Activated T-helper 1 cell treated with anti-CD3 and anti-CD28 coated beads, Interleukin-12 subunit alpha, Interleukin-12 subunit beta, Interleukin-2, Interleukin-4 antibody, amounts not matched to agents 30 ng/mL and 10 ng/mL and 1 ng/mL, durations not matched to agents 14 hours and 24 hours and 36 hours (primary cell): ENCODE measurements around the gene NDUFAF5. TPM values are rescaled to one million over a fixed set of nuclear protein-coding genes. Genes with fewer than 3 reads are reported as not detected.
A peak's percentile ranks its signal among the peaks of the same experiment; 100 is the strongest.
"Not testable (repeated sequence)": the region's sequence is repeated elsewhere in the genome, so short reads cannot be mapped to it uniquely, and the experiment has no call there.

Experiments
- DNase-seq: peaks from one replicate; pipeline ENCODE4 v3.0.0; 2021; ENCODE audit warnings: low spot score
- H3K27ac Mint-ChIP-seq: one replicate; pipeline ENCODE4 v1.8.0; 2021; ENCODE audit warnings: mild to moderate bottlenecking, mixed read lengths
- H3K27me3 Mint-ChIP-seq: one replicate; pipeline ENCODE4 v1.8.0; 2022; ENCODE audit warnings: mild to moderate bottlenecking, moderate library complexity, mixed read lengths; ENCODE audit not compliant: insufficient read depth
- H3K36me3 Mint-ChIP-seq: one replicate; pipeline ENCODE4 v1.8.0; 2021; ENCODE audit warnings: low read depth, mixed read lengths
- H3K4me1 Mint-ChIP-seq: one replicate; pipeline ENCODE4 v1.8.0; 2021; ENCODE audit warnings: low read depth, mixed read lengths
- H3K4me3 Mint-ChIP-seq: one replicate; pipeline ENCODE4 v1.8.0; 2021; ENCODE audit warnings: mild to moderate bottlenecking, moderate library complexity, mixed read lengths
- H3K9me3 Mint-ChIP-seq: one replicate; pipeline ENCODE4 v1.8.0; 2021; ENCODE audit warnings: mixed read lengths
- intact Hi-C: fragments of 100-400 bp; cut with micrococcal nuclease; formaldehyde crosslinking; loops from one replicate; pipeline ENCODE4 v1.15.1; 2024
- total RNA-seq: library from RNA; stranded (reverse); gene quantifications from 2 replicates; pipeline ENCODE4 v1.2.3, GENCODE V29; 2022

The NDUFAF5 gene
- total RNA-seq, 1 donor from 2014 or later: 34.9 TPM

GRCh38 chr20:13758884-13759283 lies 25.9 kb upstream of the NDUFAF5 start:
- Mint-ChIP-seq H3K4me1 (no peaks in the 10 kb centered on the region), H3K9me3 (no peaks in the 10 kb centered on the region), H3K4me3 (no peak overlapping the region), H3K27ac (no peak overlapping the region), H3K27me3 (no peaks in the 10 kb centered on the region), H3K36me3 (peaks cover 11% of the 10 kb centered on the region)
- intact Hi-C loops: no loop called here
- no peak for DNase-seq

GRCh38 chr20:13760451-13760946 lies 24.3 kb upstream of the NDUFAF5 start:
- intact Hi-C loops, H3K9me3 Mint-ChIP-seq, H3K4me1 Mint-ChIP-seq, DNase-seq, H3K27me3 Mint-ChIP-seq, H3K27ac Mint-ChIP-seq, H3K4me3 Mint-ChIP-seq: not testable (repeated sequence)
- H3K36me3 Mint-ChIP-seq: peaks cover 23% of the 10 kb centered on the region

GRCh38 chr20:13765299-13765698 lies 19.5 kb upstream of the NDUFAF5 start:
- H3K4me3 Mint-ChIP-seq: no peak overlapping the region
- H3K9me3 Mint-ChIP-seq: peaks cover 18% of the 10 kb centered on the region
- intact Hi-C loops: no loop called here
- no peak for DNase-seq
- no peaks in the 10 kb centered on the region for H3K4me1 Mint-ChIP-seq
- H3K36me3 Mint-ChIP-seq: peaks cover 40% of the 10 kb centered on the region
- no peaks in the 10 kb centered on the region for H3K27me3 Mint-ChIP-seq
- H3K27ac Mint-ChIP-seq: no peak overlapping the region

- H3K4me1 Mint-ChIP-seq: no peaks in the 10 kb centered on the region
- no peak overlapping the region for H3K4me3 Mint-ChIP-seq
- H3K27me3 Mint-ChIP-seq: no peaks in the 10 kb centered on the region
- intact Hi-C loops: no loop called here
- peaks cover 18% of the 10 kb centered on the region for H3K9me3 Mint-ChIP-seq
- H3K36me3 Mint-ChIP-seq: peaks cover 40% of the 10 kb centered on the region
- DNase-seq: no peak
- H3K27ac Mint-ChIP-seq: no peak overlapping the region
These were observed 18.9 kb upstream of the NDUFAF5 start for GRCh38 chr20:13765868-13766416.

GRCh38 chr20:13770141-13770540 lies 14.7 kb upstream of the NDUFAF5 start:
- Mint-ChIP-seq H3K36me3 (peaks cover 47% of the 10 kb centered on the region), H3K9me3 (peaks cover 18% of the 10 kb centered on the region), H3K4me1 (no peaks in the 10 kb centered on the region), H3K27ac (no peak overlapping the region), H3K4me3 (no peak overlapping the region), H3K27me3 (no peaks in the 10 kb centered on the region)
- intact Hi-C loops: loop anchor here (2.0 kb wide), 2 partner anchors 15 to 799 kb away; partner anchors contain the start of genes ESF1 and NDUFAF5
- no peak for DNase-seq

GRCh38 chr20:13771853-13772453 lies 12.9 kb upstream of the NDUFAF5 start:
- intact Hi-C loops: loop anchor here (1.0 to 2.0 kb wide), 3 partner anchors 13 to 801 kb away; partner anchors contain the start of genes ESF1 and NDUFAF5
- Mint-ChIP-seq H3K9me3 (peaks cover 2% of the 10 kb centered on the region), H3K4me3 (no peak overlapping the region), H3K27ac (no peak overlapping the region), H3K36me3 (peaks cover 43% of the 10 kb centered on the region), H3K4me1 (peaks cover 11% of the 10 kb centered on the region), H3K27me3 (no peaks in the 10 kb centered on the region)
- no peak for DNase-seq

GRCh38 chr20:13772529-13772928 lies 12.3 kb upstream of the NDUFAF5 start:
- H3K27me3 Mint-ChIP-seq: no peaks in the 10 kb centered on the region
- H3K4me1 Mint-ChIP-seq: peaks cover 15% of the 10 kb centered on the region
- H3K36me3 Mint-ChIP-seq: peaks cover 41% of the 10 kb centered on the region
- intact Hi-C loops: loop anchor here (1.0 kb wide), 1 partner anchor 653 kb away; no protein-coding TSS in a partner anchor
- no peak overlapping the region for H3K27ac Mint-ChIP-seq
- no peak overlapping the region for H3K4me3 Mint-ChIP-seq
- no peaks in the 10 kb centered on the region for H3K9me3 Mint-ChIP-seq
- no peak for DNase-seq

- H3K9me3 Mint-ChIP-seq: no peaks in the 10 kb centered on the region
These were observed 9.0 kb upstream of the NDUFAF5 start for GRCh38 chr20:13775867-13776266.

GRCh38 chr20:13777171-13777601 lies 7.6 kb upstream of the NDUFAF5 start:
- Mint-ChIP-seq H3K27me3 (no peaks in the 10 kb centered on the region), H3K27ac (peak overlapping the region; percentile 50), H3K4me3 (no peak overlapping the region), H3K9me3 (no peaks in the 10 kb centered on the region), H3K36me3 (peaks cover 54% of the 10 kb centered on the region), H3K4me1 (peaks cover 27% of the 10 kb centered on the region)
- DNase-seq: no peak
- intact Hi-C loops: no loop called here

More at GRCh38 chr20:13775867-13776266, 9.0 kb upstream of the NDUFAF5 start:
- Mint-ChIP-seq H3K4me1 (peaks cover 22% of the 10 kb centered on the region), H3K27me3 (no peaks in the 10 kb centered on the region), H3K36me3 (peaks cover 46% of the 10 kb centered on the region), H3K27ac (no peak overlapping the region), H3K4me3 (no peak overlapping the region)
- no peak for DNase-seq
- intact Hi-C loops: no loop called here

- Mint-ChIP-seq H3K36me3 (peaks cover 52% of the 10 kb centered on the region), H3K4me1 (peaks cover 36% of the 10 kb centered on the region), H3K9me3 (no peaks in the 10 kb centered on the region), H3K27ac (no peak overlapping the region), H3K27me3 (no peaks in the 10 kb centered on the region), H3K4me3 (no peak overlapping the region)
- DNase-seq: no peak
- intact Hi-C loops: no loop called here
These were observed 6.0 kb upstream of the NDUFAF5 start for GRCh38 chr20:13778827-13779226.

- H3K4me3 Mint-ChIP-seq: peak overlapping the region; percentile 99
- intact Hi-C loops: no loop called here
These were observed 1.3 kb upstream of the NDUFAF5 start for GRCh38 chr20:13783528-13783927.

GRCh38 chr20:13784271-13784892 lies 446 bp upstream of the NDUFAF5 start:
- intact Hi-C loops: loop anchor here (1.0 to 2.0 kb wide), 3 partner anchors 14 to 1894 kb away; no protein-coding TSS in a partner anchor
- Mint-ChIP-seq H3K4me3 (peak overlapping the region; percentile 99), H3K4me1 (peaks cover 50% of the 10 kb centered on the region), H3K9me3 (no peaks in the 10 kb centered on the region), H3K36me3 (peaks cover 31% of the 10 kb centered on the region), H3K27ac (peak overlapping the region; percentile 97), H3K27me3 (no peaks in the 10 kb centered on the region)
- DNase-seq: no peak

More at GRCh38 chr20:13783528-13783927, 1.3 kb upstream of the NDUFAF5 start:
- H3K4me1 Mint-ChIP-seq: peaks cover 50% of the 10 kb centered on the region
- no peak for DNase-seq
- H3K27me3 Mint-ChIP-seq: no peaks in the 10 kb centered on the region
- H3K27ac Mint-ChIP-seq: no peak overlapping the region
- no peaks in the 10 kb centered on the region for H3K9me3 Mint-ChIP-seq
- peaks cover 31% of the 10 kb centered on the region for H3K36me3 Mint-ChIP-seq
